IPS-20b (cell line): Measurements from ENCODE around the gene CCL27.
A peak's percentile ranks its signal among the peaks of the same experiment; 100 is the strongest.

Source experiments
- H3K27ac ChIP-seq: one replicate; pipeline ENCODE4 v1.5.1; 2013; ENCODE audit warnings: low read length
- H3K27me3 ChIP-seq: 2 replicates; pipeline ENCODE4 v1.6.1; 2013; ENCODE audit warnings: mild to moderate bottlenecking, low read length, inconsistent platforms; ENCODE audit not compliant: insufficient read depth
- H3K36me3 ChIP-seq: 2 replicates; pipeline ENCODE4 v1.6.1; 2013; ENCODE audit warnings: low read depth, mild to moderate bottlenecking, inconsistent platforms, low read length, moderate library complexity; ENCODE audit not compliant: insufficient read depth
- H3K4me1 ChIP-seq: 2 replicates; pipeline ENCODE4 v1.6.1; 2013; ENCODE audit warnings: mild to moderate bottlenecking, control low read depth, inconsistent platforms, low read length, moderate library complexity; ENCODE audit not compliant: insufficient read depth
- H3K4me3 ChIP-seq: 2 replicates; pipeline ENCODE4 v1.5.1; 2013; ENCODE audit warnings: mild to moderate bottlenecking, low read length, inconsistent platforms
- H3K9ac ChIP-seq: 2 replicates; pipeline ENCODE4 v1.6.1; 2013; ENCODE audit warnings: low read depth, mild to moderate bottlenecking, inconsistent platforms, low read length, moderate library complexity
- H3K9me3 ChIP-seq: 2 replicates; pipeline ENCODE4 v1.6.1; 2013; ENCODE audit warnings: mild to moderate bottlenecking, low read depth, low read length, inconsistent platforms; ENCODE audit not compliant: insufficient read depth

The CCL27 gene

GRCh38 chr9:34656992-34657391, 5.5 kb downstream of the CCL27 start:
- Histone ChIP-seq H3K4me1 (peaks cover 4% of the 10 kb centered on the region; the same call in 1 of the 2 replicates), H3K9ac (no peak overlapping the region), H3K36me3 (no peaks in the 10 kb centered on the region), H3K4me3 (no peak overlapping the region), H3K9me3 (no peaks in the 10 kb centered on the region), H3K27me3 (no peaks in the 10 kb centered on the region), H3K27ac (no peak overlapping the region)

- Histone ChIP-seq H3K9me3 (no peaks in the 10 kb centered on the region), H3K27ac (no peak overlapping the region), H3K9ac (no peak overlapping the region), H3K27me3 (no peaks in the 10 kb centered on the region), H3K4me1 (peaks cover 9% of the 10 kb centered on the region; the same call in 1 of the 2 replicates), H3K4me3 (no peak overlapping the region), H3K36me3 (peaks cover under 1% of the 10 kb centered on the region; the same call in 1 of the 2 replicates)
Measured at GRCh38 chr9:34655394-34655793, 7.1 kb downstream of the CCL27 start.

- peaks cover 9% of the 10 kb centered on the region; the same call in 1 of the 2 replicates for H3K4me1 ChIP-seq
Measured at GRCh38 chr9:34654323-34655051, 8.0 kb downstream of the CCL27 start.

GRCh38 chr9:34653151-34654072, 9.0 kb downstream of the CCL27 start:
- no peak overlapping the region for H3K4me3 ChIP-seq
- H3K9ac ChIP-seq = no peak overlapping the region
- no peaks in the 10 kb centered on the region for H3K9me3 ChIP-seq
- peaks cover 21% of the 10 kb centered on the region for H3K36me3 ChIP-seq
- H3K27me3 ChIP-seq = no peaks in the 10 kb centered on the region
- H3K4me1 ChIP-seq = peaks cover 9% of the 10 kb centered on the region; the same call in 1 of the 2 replicates
- H3K27ac ChIP-seq = no peak overlapping the region

More at GRCh38 chr9:34654323-34655051, 8.0 kb downstream of the CCL27 start:
- Histone ChIP-seq H3K27ac (no peak overlapping the region), H3K4me3 (no peak overlapping the region), H3K36me3 (peaks cover 10% of the 10 kb centered on the region), H3K9me3 (no peaks in the 10 kb centered on the region), H3K27me3 (no peaks in the 10 kb centered on the region), H3K9ac (no peak overlapping the region)

GRCh38 chr9:34652602-34653000, 9.9 kb downstream of the CCL27 start:
- Histone ChIP-seq H3K4me3 (peak overlapping the region; percentile 66; the same call in 1 of the 2 replicates), H3K4me1 (peaks cover 9% of the 10 kb centered on the region; the same call in 1 of the 2 replicates), H3K27ac (no peak overlapping the region), H3K9me3 (no peaks in the 10 kb centered on the region), H3K27me3 (no peaks in the 10 kb centered on the region), H3K36me3 (peaks cover 26% of the 10 kb centered on the region), H3K9ac (no peak overlapping the region)

- Histone ChIP-seq H3K9me3 (no peaks in the 10 kb centered on the region), H3K27ac (peak within 1 kb of the TSS; percentile 20), H3K27me3 (no peaks in the 10 kb centered on the region), H3K9ac (peak within 1 kb of the TSS; percentile 63; the same call in 1 of the 2 replicates), H3K4me3 (peak within 1 kb of the TSS; percentile 66), H3K4me1 (peaks cover 9% of the 10 kb centered on the region; the same call in 1 of the 2 replicates), H3K36me3 (peaks cover 26% of the 10 kb centered on the region)
Measured at GRCh38 chr9:34651876-34652601, 10.4 kb downstream of the CCL27 start, which contains the start of gene IL11RA. Gene IL11RA (plus strand): TSS chr9:34652185. CDS start chr9:34655218, 3,033 bp downstream.

GRCh38 chr9:34651321-34651720, 11.1 kb downstream of the CCL27 start:
- Histone ChIP-seq H3K4me3 (peak overlapping the region; percentile 66), H3K9ac (peak overlapping the region; percentile 63; the same call in 1 of the 2 replicates), H3K27ac (peak overlapping the region; percentile 20), H3K36me3 (peaks cover 26% of the 10 kb centered on the region), H3K4me1 (peaks cover 9% of the 10 kb centered on the region; the same call in 1 of the 2 replicates), H3K27me3 (no peaks in the 10 kb centered on the region), H3K9me3 (no peaks in the 10 kb centered on the region)

- Histone ChIP-seq H3K4me1 (peaks cover 14% of the 10 kb centered on the region; the same call in 1 of the 2 replicates), H3K36me3 (peaks cover 26% of the 10 kb centered on the region), H3K27me3 (no peaks in the 10 kb centered on the region), H3K27ac (no peak overlapping the region), H3K4me3 (no peak overlapping the region), H3K9ac (no peak overlapping the region), H3K9me3 (no peaks in the 10 kb centered on the region)
Measured at GRCh38 chr9:34650816-34651215, 11.6 kb downstream of the CCL27 start.

- no peak overlapping the region for H3K27ac ChIP-seq
- no peaks in the 10 kb centered on the region for H3K9me3 ChIP-seq
- peaks cover 26% of the 10 kb centered on the region for H3K36me3 ChIP-seq
- no peak overlapping the region for H3K9ac ChIP-seq
- H3K27me3 ChIP-seq = no peaks in the 10 kb centered on the region
- H3K4me1 ChIP-seq = peaks cover 21% of the 10 kb centered on the region
- no peak overlapping the region for H3K4me3 ChIP-seq
Measured at GRCh38 chr9:34648673-34649072, 13.8 kb downstream of the CCL27 start.

- peak overlapping the region; percentile 91; the same call in 1 of the 2 replicates for H3K9ac ChIP-seq
Measured at GRCh38 chr9:34647651-34648050, 14.8 kb downstream of the CCL27 start.

GRCh38 chr9:34647084-34647403, 15.4 kb downstream of the CCL27 start:
- Histone ChIP-seq H3K4me3 (peak overlapping the region; percentile 95), H3K27me3 (no peaks in the 10 kb centered on the region), H3K27ac (peak overlapping the region; percentile 88), H3K4me1 (peaks cover 17% of the 10 kb centered on the region), H3K9ac (peak overlapping the region; percentile 91), H3K36me3 (peaks cover 26% of the 10 kb centered on the region), H3K9me3 (no peaks in the 10 kb centered on the region)

More at GRCh38 chr9:34647651-34648050, 14.8 kb downstream of the CCL27 start:
- H3K4me3 ChIP-seq = peak overlapping the region; percentile 95
- H3K4me1 ChIP-seq = peaks cover 17% of the 10 kb centered on the region
- no peak overlapping the region for H3K27ac ChIP-seq
- H3K36me3 ChIP-seq = peaks cover 26% of the 10 kb centered on the region
- H3K9me3 ChIP-seq = no peaks in the 10 kb centered on the region
- no peaks in the 10 kb centered on the region for H3K27me3 ChIP-seq
